ENCODE data around the gene PMP22.

Gene PMP22

GRCh38 chr17:15269087-15269779 is 4.1 kb upstream of the PMP22 start:
- H3K4me1 ChIP-seq (ENCODE audit: control insufficient read depth in 1 of 2, insufficient read depth in 1 of 2, low read depth in 1 of 2, low read length in 1 of 2) = no peaks in the 10 kb centered on the region
- H3K36me3 ChIP-seq = no peaks in the 10 kb centered on the region
- H3K27ac ChIP-seq = no peak overlapping the region
- H3K4me3 ChIP-seq (ENCODE audit: low read depth in 1 of 2, low read length in 1 of 2) = no peak overlapping the region
- H3K27me3 ChIP-seq = peaks cover 61% of the 10 kb centered on the region
- no peak for TF ChIP-seq CTCF (IDR thresholded peaks at IDR 0.05)
- H3K9me3 ChIP-seq = no peaks in the 10 kb centered on the region

GRCh38 chr17:15268461-15268860 is 3.3 kb upstream of the PMP22 start:
- Histone ChIP-seq H3K27ac (no peak overlapping the region), H3K9me3 (no peaks in the 10 kb centered on the region), H3K27me3 (peaks cover 69% of the 10 kb centered on the region), H3K4me1 (ENCODE audit: control insufficient read depth in 1 of 2, insufficient read depth in 1 of 2, low read depth in 1 of 2, low read length in 1 of 2) (no peaks in the 10 kb centered on the region), H3K36me3 (no peaks in the 10 kb centered on the region), H3K4me3 (ENCODE audit: low read depth in 1 of 2, low read length in 1 of 2) (no peak overlapping the region)
- TF ChIP-seq CTCF (IDR thresholded peaks at IDR 0.05) = no peak

- H3K9me3 ChIP-seq = no peaks in the 10 kb centered on the region
- no peak overlapping the region for H3K27ac ChIP-seq
- H3K4me1 ChIP-seq (ENCODE audit: control insufficient read depth in 1 of 2, insufficient read depth in 1 of 2, low read depth in 1 of 2, low read length in 1 of 2) = no peaks in the 10 kb centered on the region
- no peak overlapping the region for H3K4me3 ChIP-seq (ENCODE audit: low read depth in 1 of 2, low read length in 1 of 2)
- no peak for TF ChIP-seq CTCF (IDR thresholded peaks at IDR 0.05)
- H3K27me3 ChIP-seq = peaks cover 74% of the 10 kb centered on the region
- H3K36me3 ChIP-seq = no peaks in the 10 kb centered on the region
Observed at GRCh38 chr17:15267996-15268395, 2.9 kb upstream of the PMP22 start.

GRCh38 chr17:15266325-15267125 is 1.4 kb upstream of the PMP22 start:
- Histone ChIP-seq H3K27ac (no peak overlapping the region), H3K27me3 (peaks cover 89% of the 10 kb centered on the region), H3K9me3 (no peaks in the 10 kb centered on the region), H3K4me1 (ENCODE audit: control insufficient read depth in 1 of 2, insufficient read depth in 1 of 2, low read depth in 1 of 2, low read length in 1 of 2) (no peaks in the 10 kb centered on the region), H3K4me3 (ENCODE audit: low read depth in 1 of 2, low read length in 1 of 2) (no peak overlapping the region), H3K36me3 (no peaks in the 10 kb centered on the region)
- TF ChIP-seq CTCF (IDR thresholded peaks at IDR 0.05) = no peak

GRCh38 chr17:15264542-15264941 is 584 bp downstream of the PMP22 start:
- Histone ChIP-seq H3K9me3 (no peaks in the 10 kb centered on the region), H3K4me3 (ENCODE audit: low read depth in 1 of 2, low read length in 1 of 2) (no peak overlapping the region), H3K27ac (no peak overlapping the region), H3K4me1 (ENCODE audit: control insufficient read depth in 1 of 2, insufficient read depth in 1 of 2, low read depth in 1 of 2, low read length in 1 of 2) (peaks cover 12 to 13% of the 10 kb centered on the region in 2 experiments), H3K36me3 (no peaks in the 10 kb centered on the region), H3K27me3 (peaks cover 99% of the 10 kb centered on the region)
- TF ChIP-seq CTCF (IDR thresholded peaks at IDR 0.05) = no peak

All from neutrophil (primary cell).